ENCODE data around the gene SSRP1.

DNA sequence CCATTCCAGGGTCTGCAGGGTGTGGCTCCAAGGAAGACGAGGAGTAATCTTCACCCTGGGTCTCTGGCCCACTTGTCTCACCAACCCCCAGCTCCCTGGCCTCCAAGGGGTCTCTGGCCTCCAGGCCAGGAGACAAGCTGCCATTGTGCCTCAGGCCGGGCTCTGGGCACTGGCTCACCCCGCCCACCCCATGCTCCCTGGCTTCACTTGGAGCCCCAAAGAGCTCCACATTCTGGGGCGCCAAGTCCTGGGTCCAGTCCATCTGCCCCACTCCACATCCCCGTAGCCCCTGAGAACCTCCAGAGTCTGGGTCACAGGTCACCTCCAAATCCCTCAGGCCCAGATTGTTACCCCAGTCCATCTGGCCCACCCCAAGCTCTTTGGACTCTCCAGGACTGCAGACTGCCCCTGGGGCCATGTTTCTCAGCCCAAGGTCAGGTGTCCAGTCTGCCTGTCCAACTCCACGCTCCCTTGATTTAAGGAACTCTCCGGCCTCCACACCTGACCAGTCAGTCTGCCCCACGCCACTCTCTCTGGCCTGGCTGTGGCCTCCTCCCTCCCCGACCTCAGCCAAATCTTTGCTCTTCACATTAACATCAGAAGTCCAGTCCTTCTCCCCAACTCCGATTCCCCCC is 27.1 kb downstream of the SSRP1 start:
- no peak for TF ChIP-seq KAT2B (IDR thresholded peaks at IDR 0.05; ENCODE audit: low read depth, low read length)
- TF ChIP-seq HDAC6 (IDR thresholded peaks at IDR 0.05; ENCODE audit: low read depth, low read length): no peak

Measured in K562 (cell line).